ENCODE data around the gene PRKAA1.

The PRKAA1 gene

DNA sequence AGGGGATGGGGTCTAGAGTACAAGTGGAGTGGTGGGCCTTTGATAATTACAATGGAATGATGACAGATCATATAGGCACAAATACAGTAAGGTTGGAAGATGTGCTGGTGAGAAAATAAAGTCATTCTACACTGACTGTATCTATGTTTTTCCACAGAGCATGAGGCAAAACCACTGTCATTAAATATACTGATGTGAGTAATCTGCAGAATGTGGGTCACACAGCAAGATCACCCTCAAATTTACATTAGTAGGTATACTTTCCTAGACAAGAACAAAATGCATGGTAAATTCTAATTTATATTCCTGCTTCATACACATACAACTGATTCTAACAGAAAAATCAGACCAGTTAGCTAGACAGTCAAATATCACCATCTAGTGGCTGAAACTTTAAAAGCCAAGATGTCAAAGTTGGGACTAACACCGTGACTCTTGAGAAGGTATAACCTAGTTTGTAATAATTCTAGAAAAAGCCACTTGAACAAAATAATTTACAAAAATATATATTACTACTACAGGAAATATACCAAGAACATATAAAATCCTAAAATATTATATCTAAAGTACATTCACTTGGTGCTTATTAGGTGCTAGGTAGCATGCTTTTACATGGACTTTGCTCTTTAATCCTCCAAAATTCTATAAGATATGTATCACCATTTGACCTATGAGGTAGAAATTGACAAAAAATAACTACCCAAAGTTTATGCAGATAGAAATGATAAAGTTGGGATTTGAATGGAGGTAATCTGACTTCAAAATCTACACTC, 61.9 kb downstream of the PRKAA1 start:
- TF ChIP-seq EZH2 (IDR thresholded peaks at IDR 0.05; ENCODE audit: borderline replicate concordance, low read depth, low read length, severe bottlenecking) = no peak
- TF ChIP-seq, protein P1, sequence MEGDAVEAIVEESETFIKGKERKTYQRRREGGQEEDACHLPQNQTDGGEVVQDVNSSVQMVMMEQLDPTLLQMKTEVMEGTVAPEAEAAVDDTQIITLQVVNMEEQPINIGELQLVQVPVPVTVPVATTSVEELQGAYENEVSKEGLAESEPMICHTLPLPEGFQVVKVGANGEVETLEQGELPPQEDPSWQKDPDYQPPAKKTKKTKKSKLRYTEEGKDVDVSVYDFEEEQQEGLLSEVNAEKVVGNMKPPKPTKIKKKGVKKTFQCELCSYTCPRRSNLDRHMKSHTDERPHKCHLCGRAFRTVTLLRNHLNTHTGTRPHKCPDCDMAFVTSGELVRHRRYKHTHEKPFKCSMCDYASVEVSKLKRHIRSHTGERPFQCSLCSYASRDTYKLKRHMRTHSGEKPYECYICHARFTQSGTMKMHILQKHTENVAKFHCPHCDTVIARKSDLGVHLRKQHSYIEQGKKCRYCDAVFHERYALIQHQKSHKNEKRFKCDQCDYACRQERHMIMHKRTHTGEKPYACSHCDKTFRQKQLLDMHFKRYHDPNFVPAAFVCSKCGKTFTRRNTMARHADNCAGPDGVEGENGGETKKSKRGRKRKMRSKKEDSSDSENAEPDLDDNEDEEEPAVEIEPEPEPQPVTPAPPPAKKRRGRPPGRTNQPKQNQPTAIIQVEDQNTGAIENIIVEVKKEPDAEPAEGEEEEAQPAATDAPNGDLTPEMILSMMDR (IDR thresholded peaks at IDR 0.05; ENCODE audit: borderline replicate concordance, extremely low read depth, low read length, poor library complexity, severe bottlenecking) = peak; percentile 83
- peaks cover 26% of the 10 kb centered on the region for H3K36me3 ChIP-seq (ENCODE audit: insufficient read depth, low read length)
- DNase-seq (no peak), ATAC-seq (ENCODE audit: insufficient read depth, low read depth) (peak; percentile 82)
- no peak overlapping the region for H2AFZ ChIP-seq (ENCODE audit: low read depth, low read length)
- no peak overlapping the region for H3K4me3 ChIP-seq (ENCODE audit: low read depth in 1 of 2, low read length in 2 of 2)
- H3K27ac ChIP-seq (ENCODE audit: low read length) = peak overlapping the region; percentile 6
- no peaks in the 10 kb centered on the region for H4K20me1 ChIP-seq (ENCODE audit: insufficient read depth, low read length)
- no peak overlapping the region for H3K9ac ChIP-seq (ENCODE audit: low read depth, low read length)
- H3K9me3 ChIP-seq (ENCODE audit: insufficient read depth, low read length, severe bottlenecking) = no peaks in the 10 kb centered on the region
- H3K27me3 ChIP-seq (ENCODE audit: insufficient read depth, low read length, poor library complexity) = no peaks in the 10 kb centered on the region
- no peak overlapping the region for H3K4me2 ChIP-seq (ENCODE audit: insufficient read depth, low read length)
- peaks cover 53% of the 10 kb centered on the region for H3K79me2 ChIP-seq (ENCODE audit: insufficient read depth, low read length)
- peaks cover 22% of the 10 kb centered on the region for H3K4me1 ChIP-seq (ENCODE audit: insufficient read depth, low read length)

DNA sequence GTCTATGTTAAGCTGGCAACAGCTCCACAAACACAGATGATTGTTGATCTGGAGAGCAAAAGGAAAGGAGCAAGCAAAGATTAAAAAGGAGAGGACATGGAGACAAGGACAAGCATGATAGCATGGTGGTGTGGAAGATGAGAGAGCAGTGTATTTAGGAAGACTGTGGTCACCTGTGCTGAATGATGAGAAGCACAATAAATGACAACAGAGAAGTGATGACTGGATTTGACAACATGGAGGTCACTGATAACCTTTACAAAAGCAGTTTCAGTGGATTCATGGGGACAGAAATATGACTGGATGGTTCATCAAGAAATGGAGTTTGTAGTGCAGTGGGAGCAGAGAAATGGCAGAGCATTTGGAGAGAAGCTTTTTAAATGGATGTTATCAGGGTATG, 62.6 kb downstream of the PRKAA1 start:
- Histone ChIP-seq H3K79me2 (ENCODE audit: insufficient read depth, low read length) (peaks cover 56% of the 10 kb centered on the region), H2AFZ (ENCODE audit: low read depth, low read length) (no peak overlapping the region), H3K36me3 (ENCODE audit: insufficient read depth, low read length) (peaks cover 19% of the 10 kb centered on the region; the same call in 1 of the 2 replicates), H3K9ac (ENCODE audit: low read depth, low read length) (no peak overlapping the region), H3K9me3 (ENCODE audit: insufficient read depth, low read length, severe bottlenecking) (no peaks in the 10 kb centered on the region), H3K4me3 (ENCODE audit: low read depth in 1 of 2, low read length in 2 of 2) (no peak overlapping the region), H3K27me3 (ENCODE audit: insufficient read depth, low read length, poor library complexity) (no peaks in the 10 kb centered on the region), H3K27ac (ENCODE audit: low read length) (peak overlapping the region; percentile 6), H3K4me1 (ENCODE audit: insufficient read depth, low read length) (peaks cover 22% of the 10 kb centered on the region), H4K20me1 (ENCODE audit: insufficient read depth, low read length) (no peaks in the 10 kb centered on the region), H3K4me2 (ENCODE audit: insufficient read depth, low read length) (no peak overlapping the region)
- no peak for ATAC-seq (ENCODE audit: insufficient read depth, low read depth)
- DNase-seq = no peak
- TF ChIP-seq, protein P1 (IDR thresholded peaks at IDR 0.05; ENCODE audit: borderline replicate concordance, extremely low read depth, low read length, poor library complexity, severe bottlenecking) = no peak
- no peak for TF ChIP-seq EZH2 (IDR thresholded peaks at IDR 0.05; ENCODE audit: borderline replicate concordance, low read depth, low read length, severe bottlenecking)

DNA sequence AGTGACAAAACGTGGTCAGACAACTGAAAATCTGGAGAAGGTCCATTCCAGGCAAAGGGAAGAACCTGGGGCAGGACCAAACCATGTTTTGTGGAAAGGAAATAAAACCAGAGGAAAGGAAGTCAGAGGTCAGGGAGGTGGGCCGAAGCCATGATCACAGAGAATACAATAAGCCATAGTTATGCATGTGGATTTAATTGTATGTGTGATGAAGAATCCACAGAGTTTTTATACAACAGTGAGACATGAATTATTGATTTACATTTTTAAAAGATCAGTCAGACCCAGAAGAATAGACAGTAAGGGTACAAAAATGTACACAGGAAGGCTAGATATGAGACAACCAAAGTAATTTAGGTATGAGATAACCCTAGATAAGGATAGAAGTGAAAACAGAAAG, 63.2 kb downstream of the PRKAA1 start:
- no peaks in the 10 kb centered on the region for H3K9me3 ChIP-seq (ENCODE audit: insufficient read depth, low read length, severe bottlenecking)
- no peak overlapping the region for H3K4me3 ChIP-seq (ENCODE audit: low read depth in 1 of 2, low read length in 2 of 2)
- ATAC-seq (ENCODE audit: insufficient read depth, low read depth) = no peak
- no peak overlapping the region for H2AFZ ChIP-seq (ENCODE audit: low read depth, low read length)
- 0 out of 2 replicates have a peak overlapping the region, but pooled peaks have one; percentile 15 for H3K27ac ChIP-seq (ENCODE audit: low read length)
- no peak for DNase-seq
- H4K20me1 ChIP-seq (ENCODE audit: insufficient read depth, low read length) = no peaks in the 10 kb centered on the region
- H3K9ac ChIP-seq (ENCODE audit: low read depth, low read length) = no peak overlapping the region
- peaks cover 22% of the 10 kb centered on the region for H3K4me1 ChIP-seq (ENCODE audit: insufficient read depth, low read length)
- TF ChIP-seq EZH2 (IDR thresholded peaks at IDR 0.05; ENCODE audit: borderline replicate concordance, low read depth, low read length, severe bottlenecking) = no peak
- TF ChIP-seq, protein P1 (IDR thresholded peaks at IDR 0.05; ENCODE audit: borderline replicate concordance, extremely low read depth, low read length, poor library complexity, severe bottlenecking) = no peak
- H3K36me3 ChIP-seq (ENCODE audit: insufficient read depth, low read length) = peaks cover 13% of the 10 kb centered on the region; the same call in 1 of the 2 replicates
- H3K79me2 ChIP-seq (ENCODE audit: insufficient read depth, low read length) = peaks cover 58% of the 10 kb centered on the region
- no peak overlapping the region for H3K4me2 ChIP-seq (ENCODE audit: insufficient read depth, low read length)
- no peaks in the 10 kb centered on the region for H3K27me3 ChIP-seq (ENCODE audit: insufficient read depth, low read length, poor library complexity)
